LNCAP (cell line): ENCODE results near the gene MAP4K3.

Source experiments
- CTCF ChIP-seq: fragments of 450-650 bp; IDR thresholded peaks from 2 replicates; pipeline ENCODE4 v1.5.1; 2017; ENCODE audit warnings: mild to moderate bottlenecking

The MAP4K3 gene

GRCh38 chr2:39202639-39203369, 234.3 kb downstream of the MAP4K3 start:
- no peak for TF ChIP-seq CTCF
